ENCODE measurements around the gene SIRT4.

Gene SIRT4

GRCh38 chr12:120323772-120324171, 21.7 kb downstream of the SIRT4 start:
- H3K4me1 ChIP-seq (ENCODE audit: control insufficient read depth, low read length), result peaks cover 14% of the 10 kb centered on the region
- no peaks in the 10 kb centered on the region for H3K9me3 ChIP-seq (ENCODE audit: control insufficient read depth, insufficient read depth, low read length)
- no peaks in the 10 kb centered on the region for H3F3A ChIP-seq (ENCODE audit: control insufficient read depth, insufficient read depth)
- H3K36me3 ChIP-seq (ENCODE audit: control insufficient read depth, low read length), result no peaks in the 10 kb centered on the region
- H3K9me2 ChIP-seq (replicated peaks; ENCODE audit: control insufficient read depth, low read length), result no peaks in the 10 kb centered on the region
- peaks cover 8% of the 10 kb centered on the region for H3K27me3 ChIP-seq (ENCODE audit: control insufficient read depth, low read length)
- no peak overlapping the region for H3K4me3 ChIP-seq (ENCODE audit: low read length)
- H3K27ac ChIP-seq (ENCODE audit: low read depth, low read length), result no peak overlapping the region
- no peak for TF ChIP-seq CTCF (IDR thresholded peaks at IDR 0.05; ENCODE audit: low read depth, low read length, poor library complexity, severe bottlenecking)
- no peak overlapping the region for H3K4me2 ChIP-seq (ENCODE audit: low read length)
- no peaks in the 10 kb centered on the region for H3K79me2 ChIP-seq (ENCODE audit: control insufficient read depth, low read length)
- no peaks in the 10 kb centered on the region for H4K20me1 ChIP-seq (ENCODE audit: control insufficient read depth, insufficient read depth, low read depth, low read length)

- peaks cover 8% of the 10 kb centered on the region for H3K27me3 ChIP-seq (ENCODE audit: control insufficient read depth, low read length)
- H3K36me3 ChIP-seq (ENCODE audit: control insufficient read depth, low read length), result no peaks in the 10 kb centered on the region
- H3K4me3 ChIP-seq (ENCODE audit: low read length), result peak overlapping the region; percentile 81; the same call in 1 of the 2 replicates
- no peaks in the 10 kb centered on the region for H3F3A ChIP-seq (ENCODE audit: control insufficient read depth, insufficient read depth)
- peak overlapping the region; percentile 100 for H3K4me2 ChIP-seq (ENCODE audit: low read length)
- no peaks in the 10 kb centered on the region for H4K20me1 ChIP-seq (ENCODE audit: control insufficient read depth, insufficient read depth, low read depth, low read length)
- peaks cover 14% of the 10 kb centered on the region for H3K4me1 ChIP-seq (ENCODE audit: control insufficient read depth, low read length)
- TF ChIP-seq CTCF (IDR thresholded peaks at IDR 0.05; ENCODE audit: low read depth, low read length, poor library complexity, severe bottlenecking), result no peak
- no peak for TF ChIP-seq EZH2phosphoT487 (IDR thresholded peaks at IDR 0.05; ENCODE audit: borderline replicate concordance, low read length)
- no peak overlapping the region for H3K27ac ChIP-seq (ENCODE audit: low read depth, low read length)
- H3K9me3 ChIP-seq (ENCODE audit: control insufficient read depth, insufficient read depth, low read length), result no peaks in the 10 kb centered on the region
- H3K79me2 ChIP-seq (ENCODE audit: control insufficient read depth, low read length), result no peaks in the 10 kb centered on the region
- H3K9me2 ChIP-seq (replicated peaks; ENCODE audit: control insufficient read depth, low read length), result no peaks in the 10 kb centered on the region
Measured at GRCh38 chr12:120324841-120325417, 22.8 kb downstream of the SIRT4 start.

DNA sequence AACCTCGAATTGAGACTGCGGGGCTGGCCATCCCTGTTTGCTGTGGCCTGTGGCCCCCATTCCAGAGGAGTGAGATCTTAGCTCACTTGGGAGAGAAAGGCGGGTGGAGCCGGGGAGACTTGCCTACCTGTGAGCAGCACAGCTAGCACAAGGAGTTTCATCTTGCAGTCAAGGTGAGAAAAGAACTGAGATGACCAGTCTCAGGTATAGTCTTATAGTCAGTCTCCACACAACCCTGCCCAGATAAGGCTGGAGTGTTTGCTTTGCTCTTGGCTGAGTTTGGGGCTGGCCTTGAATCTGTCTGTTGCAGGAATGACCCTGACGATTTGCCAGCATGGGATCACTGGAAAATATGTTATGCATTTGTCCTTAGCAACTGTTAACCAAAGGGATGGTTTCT, 25.5 kb downstream of the SIRT4 start, which contains the start of gene PLA2G1B:
Gene PLA2G1B, minus strand, starts transcription at position 187 of the 400 bp plus-strand sequence. Its CDS starts 26 bp downstream, at position 161.
- Histone ChIP-seq H3K4me3 (ENCODE audit: low read length) (no peak within 1 kb of the TSS), H3F3A (ENCODE audit: control insufficient read depth, insufficient read depth) (no peaks in the 10 kb centered on the region), H3K79me2 (ENCODE audit: control insufficient read depth, low read length) (no peaks in the 10 kb centered on the region), H4K20me1 (ENCODE audit: control insufficient read depth, insufficient read depth, low read depth, low read length) (no peaks in the 10 kb centered on the region), H3K9me2 (replicated peaks; ENCODE audit: control insufficient read depth, low read length) (no peaks in the 10 kb centered on the region), H3K27ac (ENCODE audit: low read depth, low read length) (no peak within 1 kb of the TSS), H3K9me3 (ENCODE audit: control insufficient read depth, insufficient read depth, low read length) (no peaks in the 10 kb centered on the region), H3K36me3 (ENCODE audit: control insufficient read depth, low read length) (no peaks in the 10 kb centered on the region), H3K27me3 (ENCODE audit: control insufficient read depth, low read length) (peaks cover 8% of the 10 kb centered on the region), H3K4me1 (ENCODE audit: control insufficient read depth, low read length) (peaks cover 14% of the 10 kb centered on the region), H3K4me2 (ENCODE audit: low read length) (no peak within 1 kb of the TSS)
- TF ChIP-seq EZH2phosphoT487 (IDR thresholded peaks at IDR 0.05; ENCODE audit: borderline replicate concordance, low read length), result no peak
- TF ChIP-seq CTCF (IDR thresholded peaks at IDR 0.05; ENCODE audit: low read depth, low read length, poor library complexity, severe bottlenecking), result no peak
